Keratinocyte (primary cell): Measurements from ENCODE around the gene GRIK4.

ENCODE experiments used
- EZH2 ChIP-seq: IDR thresholded peaks from one replicate; pipeline ENCODE4 v1.6.1; 2012; ENCODE audit warnings: inconsistent platforms, mild to moderate bottlenecking, low read length, moderate library complexity
- TF ChIP-seq, protein P1 (sequence below), 3 experiments: IDR thresholded peaks in 1 of 3; conservative IDR thresholded peaks in 1 of 3; optimal IDR thresholded peaks in 1 of 3; 2 replicates in 2 of 3; 3 replicates in 1 of 3; pipeline versions ENCODE3 to v1.5.1; 2011; ENCODE audit warnings: low read length in 3 of 3, mild to moderate bottlenecking in 3 of 3, moderate library complexity in 2 of 3, control low read depth in 1 of 3, inconsistent platforms in 1 of 3; ENCODE audit not compliant: insufficient read depth in 2 of 3; ENCODE audit errors: extremely low read depth in 1 of 3

DNA sequence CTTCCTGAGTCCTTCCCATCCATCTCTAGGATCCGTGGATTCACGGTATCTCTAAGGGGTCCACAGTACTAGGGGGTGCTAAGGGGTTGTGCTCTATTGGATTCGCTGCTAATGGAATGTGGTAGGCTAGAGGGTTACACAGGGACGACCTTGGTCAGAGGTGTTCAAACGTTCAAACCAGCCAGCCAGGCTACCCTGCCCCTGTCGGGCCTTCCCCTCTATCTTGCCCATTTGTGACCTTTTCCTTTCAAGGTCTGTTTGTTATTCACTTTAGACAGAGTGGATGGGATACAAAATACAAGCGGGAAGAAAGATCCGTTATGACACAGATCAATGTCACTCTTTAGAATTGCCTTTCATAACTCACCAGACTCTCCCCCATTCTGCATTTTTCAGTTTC lies 306.5 kb downstream of the GRIK4 start:
- no peak for TF ChIP-seq EZH2
- TF ChIP-seq, protein P1, sequence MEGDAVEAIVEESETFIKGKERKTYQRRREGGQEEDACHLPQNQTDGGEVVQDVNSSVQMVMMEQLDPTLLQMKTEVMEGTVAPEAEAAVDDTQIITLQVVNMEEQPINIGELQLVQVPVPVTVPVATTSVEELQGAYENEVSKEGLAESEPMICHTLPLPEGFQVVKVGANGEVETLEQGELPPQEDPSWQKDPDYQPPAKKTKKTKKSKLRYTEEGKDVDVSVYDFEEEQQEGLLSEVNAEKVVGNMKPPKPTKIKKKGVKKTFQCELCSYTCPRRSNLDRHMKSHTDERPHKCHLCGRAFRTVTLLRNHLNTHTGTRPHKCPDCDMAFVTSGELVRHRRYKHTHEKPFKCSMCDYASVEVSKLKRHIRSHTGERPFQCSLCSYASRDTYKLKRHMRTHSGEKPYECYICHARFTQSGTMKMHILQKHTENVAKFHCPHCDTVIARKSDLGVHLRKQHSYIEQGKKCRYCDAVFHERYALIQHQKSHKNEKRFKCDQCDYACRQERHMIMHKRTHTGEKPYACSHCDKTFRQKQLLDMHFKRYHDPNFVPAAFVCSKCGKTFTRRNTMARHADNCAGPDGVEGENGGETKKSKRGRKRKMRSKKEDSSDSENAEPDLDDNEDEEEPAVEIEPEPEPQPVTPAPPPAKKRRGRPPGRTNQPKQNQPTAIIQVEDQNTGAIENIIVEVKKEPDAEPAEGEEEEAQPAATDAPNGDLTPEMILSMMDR (optimal IDR thresholded peaks at IDR 0.05 in 1 of 3, IDR thresholded peaks at IDR 0.05 in 1 of 3, conservative IDR thresholded peaks at IDR 0.05 in 1 of 3; ENCODE audit: extremely low read depth in 1 of 3, insufficient read depth in 2 of 3, low read length in 3 of 3) = no peak
